AML-193 (cell line): Measurements from ENCODE around the gene PILRA.
A peak's percentile ranks its signal among the peaks of the same experiment; 100 is the strongest.
"Not testable (repeated sequence)": the region's sequence is repeated elsewhere in the genome, so short reads cannot be mapped to it uniquely, and the experiment has no call there.

Experiments used
- DNase-seq, 2 experiments: peaks; one replicate each; lab custom pipeline; 2025; lab: John Stamatoyannopoulos, UW

Gene PILRA

GRCh38 chr7:100358027-100358856 is 15.0 kb upstream of the PILRA start, which contains the start of gene PILRB:
Gene PILRB (plus strand): TSS chr7:100358117. CDS start chr7:100358303, 186 bp downstream.
- DNase-seq, result no peak

- DNase-seq, result no peak
Observed at GRCh38 chr7:100358857-100359212, 14.5 kb upstream of the PILRA start.

- DNase-seq, result peak; percentile 38 to 39
Observed at GRCh38 chr7:100360135-100360854, 13.0 kb upstream of the PILRA start.

- DNase-seq, result no peak
Observed at GRCh38 chr7:100363098-100363497, 10.2 kb upstream of the PILRA start.

GRCh38 chr7:100363797-100364196 is 9.5 kb upstream of the PILRA start:
- not testable (repeated sequence) for DNase-seq

GRCh38 chr7:100364480-100364879 is 8.8 kb upstream of the PILRA start:
- no peak for DNase-seq

GRCh38 chr7:100365998-100366367 is 7.3 kb upstream of the PILRA start:
- DNase-seq, result not testable (repeated sequence)

GRCh38 chr7:100366411-100367250 is 6.7 kb upstream of the PILRA start:
- DNase-seq, result no peak

- no peak for DNase-seq
Observed at GRCh38 chr7:100367251-100367620, 6.1 kb upstream of the PILRA start.

- no peak for DNase-seq
Observed at GRCh38 chr7:100367676-100368613, 5.3 kb upstream of the PILRA start.

- DNase-seq, result peak; percentile 97 to 98
Observed at GRCh38 chr7:100369105-100369504, 4.2 kb upstream of the PILRA start.

GRCh38 chr7:100370303-100370702 is 3.0 kb upstream of the PILRA start:
- DNase-seq, result no peak

- no peak for DNase-seq
Observed at GRCh38 chr7:100370746-100371145, 2.5 kb upstream of the PILRA start.

GRCh38 chr7:100371561-100372171 is 1.6 kb upstream of the PILRA start:
- no peak for DNase-seq

GRCh38 chr7:100372256-100372655 is 1.0 kb upstream of the PILRA start:
- peak; percentile 64 to 72 for DNase-seq

- no peak for DNase-seq
Observed at GRCh38 chr7:100372694-100373093, 593 bp upstream of the PILRA start.

GRCh38 chr7:100373870-100374598 is 747 bp downstream of the PILRA start:
- DNase-seq, result not testable (repeated sequence)

GRCh38 chr7:100374601-100375000 is 1.3 kb downstream of the PILRA start:
- DNase-seq, result no peak

GRCh38 chr7:100376066-100376465 is 2.8 kb downstream of the PILRA start:
- no peak for DNase-seq

GRCh38 chr7:100378114-100378755 is 4.9 kb downstream of the PILRA start:
- DNase-seq, result no peak
